Colon (tissue), 2 donors: ENCODE data around the gene BCAS1.

ENCODE experiments used
- FAIRE-seq: peaks from 2 replicates; lab custom pipeline; 2012; peaks lifted over from hg19 to GRCh38; lab: Jason Lieb, UNC
- donor health status: control.
- donor health status: control.

The BCAS1 gene

DNA sequence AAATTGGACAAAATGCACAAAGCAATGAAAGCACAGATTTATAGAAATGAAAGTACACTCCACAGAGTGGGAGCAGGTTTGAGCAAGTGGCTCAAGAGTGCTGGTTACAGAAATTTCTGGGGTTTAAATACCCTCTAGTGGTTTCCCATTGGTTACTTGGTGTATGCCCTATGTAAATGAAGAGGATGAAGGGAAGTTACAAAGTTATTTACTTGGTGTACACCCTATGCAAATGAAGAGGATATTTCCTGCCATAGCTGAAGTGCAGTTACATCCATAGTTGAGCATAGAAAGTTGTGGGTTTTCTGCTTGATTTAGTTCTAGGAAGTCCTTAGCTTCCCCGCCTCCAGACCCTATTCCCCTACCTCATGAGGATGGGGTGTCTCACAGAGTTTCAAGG is 22.7 kb downstream of the BCAS1 start:
- no peak for FAIRE-seq

GRCh38 chr20:54047048-54047447 is 23.3 kb downstream of the BCAS1 start:
- FAIRE-seq = no peak

DNA sequence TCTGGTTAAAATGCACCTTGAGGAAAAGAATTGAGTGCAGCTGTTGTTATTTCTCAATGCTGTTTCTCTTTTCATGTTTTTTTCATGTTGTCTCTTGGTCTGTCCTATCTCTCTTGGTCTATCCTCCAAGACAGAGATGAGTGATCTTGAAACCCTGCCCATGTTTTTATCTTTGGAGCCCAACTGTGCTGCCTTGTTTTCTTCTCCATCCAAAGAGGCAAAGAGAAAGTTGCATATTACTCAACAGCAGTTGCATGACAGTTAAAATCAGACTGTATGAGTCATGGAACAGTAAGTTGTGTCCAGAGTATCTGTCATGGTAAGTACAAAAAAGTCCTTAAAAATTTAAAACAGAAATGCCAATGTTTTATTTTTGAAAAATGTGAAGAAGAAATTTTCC is 26.2 kb downstream of the BCAS1 start:
- no peak for FAIRE-seq

DNA sequence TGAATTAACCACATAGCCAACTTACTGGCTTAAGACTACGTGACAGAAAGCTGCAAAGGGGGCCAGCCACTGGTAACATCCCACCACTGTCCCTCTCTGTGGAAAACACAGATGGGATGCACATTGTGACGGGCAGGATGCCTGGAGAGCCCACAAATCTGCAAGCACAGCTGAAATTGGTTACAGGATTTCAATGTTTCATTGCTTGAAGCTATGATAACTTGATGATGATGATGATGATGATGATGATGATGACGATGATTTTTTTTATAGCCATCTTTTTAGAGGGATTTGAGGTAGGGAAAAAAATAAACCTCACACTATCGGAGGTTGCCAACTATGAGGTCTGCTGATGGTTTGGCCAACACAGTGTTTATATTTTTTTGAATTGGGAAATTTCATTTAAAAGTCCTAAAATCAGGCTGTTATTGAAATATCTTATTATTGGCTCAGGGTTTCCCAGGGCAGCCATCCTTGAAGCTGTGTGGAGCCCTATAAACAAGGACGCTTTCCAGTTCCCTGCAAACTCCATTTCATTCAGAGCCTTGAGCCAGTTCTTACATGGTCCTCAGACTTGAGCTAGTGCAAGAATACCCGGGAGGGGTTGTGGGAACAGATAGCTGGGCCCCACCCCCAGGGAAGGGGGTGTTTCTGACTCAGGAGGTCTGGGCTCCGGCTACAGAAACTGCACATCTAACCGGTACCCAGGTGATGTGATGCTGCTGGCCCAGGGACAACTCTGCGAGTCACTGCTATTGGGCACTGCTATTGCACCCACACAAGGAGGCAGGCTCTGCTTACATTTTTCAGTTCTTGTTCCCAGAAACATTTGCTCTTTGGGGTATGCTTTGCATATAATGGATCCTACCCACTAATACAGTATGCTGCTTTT is 27.1 kb downstream of the BCAS1 start:
- FAIRE-seq = no peak

DNA sequence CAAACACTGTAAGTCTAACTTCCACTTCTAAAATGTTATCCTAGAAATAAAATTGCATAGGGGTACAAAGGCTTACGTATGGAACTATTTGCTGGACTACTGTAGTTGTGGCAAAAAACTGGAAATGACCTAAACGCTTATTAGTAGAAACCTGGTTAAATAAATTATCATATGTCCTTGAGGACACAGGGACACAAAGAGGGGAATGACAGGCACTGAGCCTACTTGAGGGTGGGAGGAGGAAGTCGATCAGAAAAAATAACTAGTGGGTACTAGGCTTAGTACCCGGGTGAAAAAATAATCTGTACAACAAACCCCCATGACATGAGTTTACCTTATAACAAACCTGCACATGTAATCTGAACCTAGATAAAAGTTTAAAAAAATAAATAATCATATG is 28.4 kb downstream of the BCAS1 start:
- FAIRE-seq = no peak

GRCh38 chr20:54041336-54041735 is 29.1 kb downstream of the BCAS1 start:
- FAIRE-seq = no peak

DNA sequence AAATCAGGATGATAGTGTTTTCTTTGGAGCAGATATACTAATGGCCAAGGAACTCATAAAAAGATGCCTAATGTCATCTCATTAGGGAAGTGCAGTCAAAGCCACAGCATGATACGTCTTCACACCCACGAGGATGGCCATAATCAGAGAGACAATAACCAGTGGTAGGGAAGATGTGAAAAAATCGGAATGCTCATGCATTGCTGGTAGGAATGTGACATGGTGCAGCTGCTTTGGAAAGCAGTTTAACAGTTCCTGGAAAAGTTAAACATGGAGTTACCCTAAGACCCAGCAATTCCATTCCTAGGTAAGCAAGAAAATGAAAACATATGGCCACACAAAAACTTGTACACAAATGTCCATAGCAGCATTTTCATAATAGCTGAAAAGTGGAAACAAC is 29.9 kb downstream of the BCAS1 start:
- FAIRE-seq = no peak

- no peak for FAIRE-seq
Observed at GRCh38 chr20:54038961-54039360, 31.4 kb downstream of the BCAS1 start.

DNA sequence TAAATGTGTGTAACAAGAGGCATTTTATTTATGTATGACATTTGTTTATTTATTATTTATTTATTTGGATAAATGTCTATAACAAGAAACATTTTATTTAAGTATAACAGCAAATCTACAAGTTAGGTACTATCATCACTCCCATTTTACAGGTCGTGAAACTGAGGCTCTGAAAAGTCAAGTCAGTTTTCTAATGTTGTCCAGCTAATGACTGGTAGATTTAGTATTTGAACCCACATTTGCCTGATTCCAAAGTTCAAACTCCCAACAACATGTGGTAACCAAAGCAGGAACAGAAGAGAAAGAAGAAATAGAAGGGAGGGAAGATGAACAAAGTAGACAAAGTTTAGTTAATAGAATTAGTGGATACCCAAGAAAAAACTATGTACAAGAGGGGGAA is 32.9 kb downstream of the BCAS1 start:
- FAIRE-seq = no peak

DNA sequence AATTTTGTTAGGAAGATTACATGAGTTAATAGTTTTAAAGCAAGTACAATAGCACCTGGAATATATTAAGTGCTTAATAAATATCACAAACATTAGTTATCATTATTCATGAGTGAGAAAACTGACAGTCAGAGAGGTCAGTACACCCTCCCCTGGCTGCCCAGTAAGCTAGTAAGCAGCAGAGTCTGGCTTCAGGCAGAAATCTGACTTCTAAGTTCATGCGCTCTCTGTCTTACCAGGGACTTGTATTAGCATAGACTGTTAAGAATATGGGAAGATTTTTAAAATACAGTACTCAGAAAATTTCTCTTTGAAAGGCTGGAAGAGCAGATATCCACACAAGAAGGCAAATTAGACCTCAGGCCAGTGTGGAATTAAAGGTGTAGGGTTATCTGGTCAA is 40.8 kb downstream of the BCAS1 start:
- FAIRE-seq = no peak

GRCh38 chr20:54029176-54029575 is 41.2 kb downstream of the BCAS1 start:
- FAIRE-seq = no peak

DNA sequence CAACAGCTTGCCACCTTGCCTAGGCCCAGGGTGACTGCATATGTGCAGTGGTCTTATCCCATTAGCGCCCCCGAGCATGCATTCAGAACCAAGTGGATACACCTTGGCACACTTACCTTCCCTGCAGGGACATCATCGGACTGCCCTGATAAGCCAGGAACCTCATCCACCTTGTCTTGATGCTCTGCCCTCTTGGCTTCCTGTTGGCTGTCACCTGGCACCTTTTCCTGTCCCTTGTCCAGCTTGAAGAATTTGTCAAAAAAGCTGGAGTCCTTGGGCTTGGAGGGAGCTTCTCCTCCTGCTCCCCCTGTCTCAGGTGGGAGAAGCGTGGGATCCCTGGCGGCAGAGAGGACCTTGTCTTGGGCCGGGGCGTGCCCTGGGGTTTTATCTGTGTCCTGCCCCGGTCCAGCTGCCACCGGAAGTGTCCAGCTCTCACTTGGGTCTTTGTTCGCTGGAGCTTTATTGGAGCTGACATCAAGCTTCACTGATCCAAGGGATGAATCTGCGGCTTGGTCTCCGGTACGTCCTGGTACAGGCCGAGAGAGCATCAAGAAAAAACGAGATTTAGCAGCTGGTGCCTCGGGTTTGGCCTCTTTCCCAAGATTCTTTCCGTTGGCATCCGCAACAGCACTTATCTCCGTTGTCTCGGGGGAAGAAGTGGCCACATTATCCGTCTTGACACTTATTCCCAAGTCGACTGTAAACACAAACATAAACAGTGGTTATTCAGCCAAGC is 42.0 kb downstream of the BCAS1 start:
- no peak for FAIRE-seq

GRCh38 chr20:54027704-54028103 is 42.7 kb downstream of the BCAS1 start:
- no peak for FAIRE-seq

- no peak for FAIRE-seq
Observed at GRCh38 chr20:54026295-54027064, 43.9 kb downstream of the BCAS1 start.

DNA sequence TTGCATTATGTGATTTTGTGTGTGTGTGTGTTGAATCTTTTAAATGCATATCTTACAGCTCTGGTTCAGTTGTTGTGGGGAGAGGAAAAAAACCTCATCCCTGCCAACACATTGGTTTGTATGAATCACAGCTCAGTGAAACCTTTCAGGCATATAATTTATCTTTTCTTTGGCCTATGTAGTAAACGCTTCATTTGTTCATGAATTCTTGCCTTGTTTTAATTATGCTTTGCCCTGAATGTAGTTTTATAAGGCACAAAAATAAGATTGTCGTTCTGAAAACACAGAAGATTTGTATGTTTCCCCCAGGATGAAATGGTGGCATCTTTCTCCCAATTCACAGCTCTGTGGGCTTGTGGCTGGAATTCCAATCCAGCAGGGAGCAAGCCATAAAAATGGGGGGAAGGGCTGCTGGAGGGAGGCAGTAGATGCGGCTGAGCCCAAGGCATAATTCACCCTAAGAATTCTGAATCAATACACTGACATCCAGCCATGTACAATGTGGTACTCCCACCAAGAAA is 45.1 kb downstream of the BCAS1 start:
- no peak for FAIRE-seq

GRCh38 chr20:54023406-54023805 is 47.0 kb downstream of the BCAS1 start:
- no peak for FAIRE-seq

- FAIRE-seq = no peak
Observed at GRCh38 chr20:54021446-54022235, 48.8 kb downstream of the BCAS1 start.

- FAIRE-seq = no peak
Observed at GRCh38 chr20:54020868-54021267, 49.5 kb downstream of the BCAS1 start.

DNA sequence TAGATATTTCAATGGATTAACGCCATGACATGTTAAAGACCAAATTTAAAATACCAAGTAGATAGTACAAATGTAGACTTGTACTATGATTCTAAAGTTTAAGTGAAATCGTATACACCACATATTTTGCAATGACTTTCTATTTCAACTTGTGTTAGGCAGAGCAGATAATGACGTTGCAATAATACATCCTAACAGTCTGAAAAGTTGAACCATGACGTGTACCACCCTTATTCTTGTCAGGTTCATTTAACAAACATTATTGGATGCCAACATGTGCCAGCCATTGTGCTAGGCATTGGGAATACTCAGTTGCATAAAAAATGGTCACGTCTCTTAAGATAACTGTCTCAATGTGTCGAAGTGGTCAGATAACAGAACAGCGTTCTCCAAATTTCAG is 50.0 kb downstream of the BCAS1 start:
- no peak for FAIRE-seq

DNA sequence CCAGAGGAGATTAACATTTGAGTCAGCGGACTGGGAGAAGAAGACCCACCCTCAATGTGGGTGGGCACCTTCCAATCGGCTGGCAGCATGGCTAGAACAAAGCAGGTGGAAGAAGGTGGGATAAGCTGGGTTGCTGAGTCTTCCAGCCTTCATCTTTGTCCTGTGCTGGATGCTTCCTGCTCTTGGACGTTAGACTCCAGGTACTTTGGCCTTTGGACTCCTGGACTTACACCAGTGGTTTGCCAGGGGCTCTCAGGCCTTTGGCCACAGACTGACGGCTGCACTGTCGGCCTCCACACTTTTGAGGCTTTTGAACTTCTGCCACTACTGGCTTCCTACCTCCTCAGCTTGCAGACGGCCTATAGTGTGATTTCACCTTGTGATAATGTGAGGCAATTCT is 50.8 kb downstream of the BCAS1 start:
- FAIRE-seq = no peak

DNA sequence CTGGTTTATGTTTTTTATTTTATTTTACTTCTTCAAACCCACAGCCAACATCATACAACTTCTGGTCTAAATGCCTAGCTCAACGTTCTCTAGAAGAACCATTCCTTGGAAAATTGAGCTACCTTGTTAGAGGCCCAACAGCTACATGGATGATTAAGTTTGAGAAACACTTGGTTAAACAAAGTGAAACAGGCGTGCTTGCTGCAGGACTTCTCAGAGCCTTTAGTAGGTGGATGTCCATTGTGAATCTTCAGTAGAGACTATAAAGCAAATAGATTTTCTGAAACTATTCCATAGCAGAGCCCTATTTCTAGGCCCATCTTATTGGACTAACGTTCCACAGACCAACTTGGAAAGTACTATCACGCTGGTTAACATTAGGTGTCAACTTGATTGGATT is 51.3 kb downstream of the BCAS1 start:
- FAIRE-seq = no peak

GRCh38 chr20:54017846-54018245 is 52.5 kb downstream of the BCAS1 start:
- FAIRE-seq = no peak
